ENCODE results near the gene PTK7.
"Not testable (repeated sequence)": the region's sequence is repeated elsewhere in the genome, so short reads cannot be mapped to it uniquely, and the experiment has no call there.

PTK7 gene

DNA sequence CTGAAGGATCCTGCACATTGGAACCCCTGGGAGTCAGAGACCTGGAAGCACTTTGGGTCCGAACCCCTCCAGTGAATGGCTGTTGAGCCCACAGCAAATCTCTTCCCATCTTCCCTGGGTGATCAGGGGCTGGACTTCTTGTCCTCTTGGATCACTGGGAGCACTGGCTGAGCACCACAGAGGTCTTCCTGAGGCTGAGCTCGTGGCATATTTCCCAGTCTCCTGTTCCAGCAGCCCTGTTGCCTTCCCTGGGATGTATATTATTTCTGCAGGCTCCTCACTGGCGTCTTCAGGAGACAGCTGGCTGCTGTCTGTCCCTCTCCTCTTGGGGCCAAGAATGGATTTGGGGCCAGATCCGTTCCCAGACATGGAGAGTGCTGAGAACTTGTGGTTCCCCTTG lies 43.4 kb downstream of the PTK7 start:
- no peak for DNase-seq (ENCODE audit: low read depth)

DNA sequence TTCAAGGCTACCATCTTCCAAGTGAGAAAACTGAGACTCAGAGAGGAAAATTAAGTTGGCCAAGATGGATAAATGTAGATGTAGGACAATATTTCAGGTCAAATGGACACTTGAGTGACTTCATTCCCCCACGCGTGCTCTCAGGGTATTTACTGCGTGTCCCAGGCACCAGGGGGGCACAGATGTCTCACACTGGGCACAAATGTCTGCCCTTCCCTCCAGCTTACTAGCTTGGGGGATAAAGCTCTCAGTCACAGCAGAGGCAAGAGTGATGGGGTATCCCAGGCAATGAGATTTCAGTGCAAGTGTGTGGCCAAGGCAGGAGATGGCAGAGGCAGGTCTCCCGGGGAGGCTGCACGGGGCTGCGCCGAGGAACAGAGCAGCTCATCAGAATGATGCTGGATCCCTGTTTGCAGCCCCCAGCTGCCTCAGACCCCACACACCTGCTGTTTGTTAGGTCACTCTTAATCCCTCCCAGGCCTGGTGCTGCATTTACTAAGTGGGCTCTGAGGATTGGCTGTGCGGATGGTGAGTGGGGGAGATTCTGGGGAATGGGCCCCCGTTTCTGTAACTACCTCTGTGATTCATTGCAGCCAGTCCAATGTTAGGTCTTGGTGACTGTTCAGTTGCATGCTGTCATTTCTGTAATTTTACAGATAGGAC lies 44.1 kb downstream of the PTK7 start:
- DNase-seq (ENCODE audit: low read depth), result no peak

DNA sequence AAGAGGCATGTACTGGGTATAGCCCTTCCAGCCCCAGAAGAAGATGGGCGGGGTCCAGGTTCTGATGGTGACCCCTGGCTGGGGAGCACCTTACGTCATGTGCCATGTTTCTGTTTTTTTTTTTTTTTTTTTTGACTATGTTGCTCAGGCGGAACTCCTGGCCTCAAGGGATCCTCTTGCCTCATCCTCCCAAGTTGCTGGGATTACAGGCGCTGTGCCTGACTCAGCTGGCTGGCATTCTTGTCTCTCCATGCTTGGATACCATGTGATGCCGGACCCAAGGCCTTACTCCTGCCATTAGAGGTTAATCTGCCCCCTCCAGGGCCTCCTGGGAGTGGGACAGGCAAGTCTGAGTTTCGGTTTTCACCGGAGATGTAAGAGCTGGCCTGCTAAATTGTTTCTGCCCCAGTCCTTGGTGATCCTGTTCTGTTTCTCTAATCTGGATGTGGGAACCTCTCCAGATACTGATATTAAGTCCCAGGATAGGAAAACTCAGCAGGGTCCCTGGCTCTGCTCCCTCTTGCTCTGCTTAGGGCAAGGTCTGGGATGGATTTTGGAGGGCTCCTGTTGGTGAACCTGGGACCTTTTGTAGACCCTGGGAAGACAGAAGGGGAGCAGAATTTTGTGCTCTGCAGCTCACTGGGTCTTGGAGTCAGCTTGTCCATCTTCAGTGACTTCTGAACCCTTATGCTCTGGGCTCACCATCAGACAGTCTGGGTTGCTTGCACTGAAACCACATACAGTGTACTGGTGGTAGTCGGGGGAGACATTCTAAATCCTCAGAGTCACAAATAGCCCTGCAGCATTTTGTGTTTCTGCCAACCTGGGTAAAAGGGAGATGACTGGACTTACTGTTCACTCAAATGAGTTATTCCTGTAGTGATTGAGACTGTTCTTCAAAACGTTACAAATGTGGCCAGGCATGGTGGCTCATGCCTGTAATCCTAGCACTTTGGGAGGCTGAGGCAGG lies 45.1 kb downstream of the PTK7 start:
- no peak for DNase-seq (ENCODE audit: low read depth)

DNA sequence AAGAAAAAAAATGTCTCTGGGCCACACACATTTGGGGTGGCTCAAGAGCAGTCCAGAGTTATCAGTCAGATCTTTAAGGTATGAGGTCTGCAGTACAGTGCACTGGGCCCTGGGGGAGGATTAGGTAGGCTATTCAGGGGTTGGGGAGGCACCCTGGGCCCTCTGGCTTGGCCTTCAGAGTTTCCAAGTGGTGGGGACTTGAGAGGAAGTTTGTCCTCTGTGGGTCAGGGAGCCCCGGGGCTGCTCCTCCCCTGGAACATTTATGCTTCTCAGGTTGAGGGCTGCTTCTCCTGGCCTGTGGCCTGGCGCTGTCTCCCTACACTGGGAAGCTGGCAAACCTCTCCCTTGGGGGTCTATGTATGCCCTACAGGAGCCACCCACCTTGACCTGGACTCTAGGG lies 46.0 kb downstream of the PTK7 start:
- DNase-seq (ENCODE audit: low read depth), result no peak

DNA sequence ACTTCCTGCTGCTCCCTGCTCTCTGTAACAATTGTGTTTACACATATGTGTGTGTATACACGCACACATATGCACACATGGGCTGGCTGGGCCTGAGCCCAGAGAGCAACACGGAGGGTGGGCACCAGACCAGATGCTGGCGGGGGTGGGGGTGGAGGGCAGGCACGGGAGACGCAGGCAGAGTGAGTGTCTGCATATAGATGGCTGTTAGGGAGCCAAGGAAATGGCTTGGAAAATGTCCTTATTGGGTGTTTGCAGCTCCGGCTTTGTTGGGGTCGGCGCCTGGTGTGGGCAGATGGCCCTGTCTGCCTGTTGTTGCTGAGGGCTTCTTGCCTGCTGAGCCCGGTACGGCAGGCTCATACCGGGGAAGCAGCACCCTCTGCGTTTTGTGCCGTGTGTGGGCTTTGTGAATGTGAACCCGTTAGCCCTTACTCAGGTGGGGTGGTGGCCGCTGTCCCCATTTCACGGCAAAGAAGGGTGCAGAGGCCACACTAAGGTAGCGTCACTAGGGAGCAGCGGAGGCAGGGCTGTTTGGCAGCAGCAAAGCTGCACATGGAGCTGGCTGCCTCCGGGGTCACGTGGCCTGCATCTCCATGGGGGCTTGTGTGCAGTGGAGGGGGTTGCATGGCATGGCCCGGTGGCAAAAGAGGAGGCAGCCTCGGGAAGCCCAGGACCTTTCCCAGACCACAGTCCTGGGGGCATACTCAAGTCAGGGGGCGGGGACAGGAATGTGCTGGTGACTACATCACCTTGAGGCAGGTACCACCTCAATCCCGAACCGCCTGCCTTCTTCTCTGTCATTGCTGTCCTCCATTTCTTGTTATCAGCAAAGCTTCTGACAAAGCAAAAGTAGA lies 47.6 kb downstream of the PTK7 start:
- DNase-seq (ENCODE audit: low read depth), result no peak

DNA sequence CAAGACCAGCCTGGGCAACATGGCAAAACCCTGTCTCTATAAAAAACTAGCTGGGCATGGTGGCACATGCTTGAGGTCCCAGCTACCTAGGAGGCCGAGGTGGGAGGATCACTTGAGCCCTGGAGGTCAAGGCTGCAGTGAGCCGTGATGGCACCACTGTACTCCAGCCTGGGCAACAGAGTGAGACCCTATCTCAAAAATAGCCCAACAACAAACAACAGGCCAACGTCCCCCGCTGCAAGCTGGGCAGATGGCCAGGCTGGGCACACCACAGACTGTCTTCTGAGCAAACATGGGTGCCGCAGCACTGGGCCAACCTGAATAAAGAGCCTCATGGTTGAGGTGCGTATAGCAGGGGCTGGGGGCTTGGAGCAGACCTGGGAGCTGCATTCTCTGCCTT lies 48.4 kb downstream of the PTK7 start:
- DNase-seq (ENCODE audit: low read depth), result no peak

DNA sequence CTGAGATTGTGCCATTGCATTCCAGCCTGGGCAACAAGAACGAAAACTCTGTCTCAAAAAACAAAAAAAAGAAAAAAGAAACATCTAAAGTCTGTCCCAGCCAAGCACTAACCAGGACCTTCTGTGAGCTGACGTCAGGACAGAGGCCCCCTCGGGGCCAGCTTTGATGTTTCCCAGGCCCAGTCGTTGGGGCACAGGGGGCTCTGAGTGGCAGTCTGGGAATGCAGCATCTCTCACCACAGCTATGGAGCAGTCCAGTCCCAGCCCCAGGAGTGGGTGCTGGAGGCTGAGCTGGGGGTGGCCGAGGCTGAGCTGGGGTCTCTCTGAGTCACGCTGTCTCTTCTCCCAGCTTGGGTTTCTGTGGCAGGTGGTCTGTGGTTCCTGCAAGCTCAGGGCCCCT lies 49.0 kb downstream of the PTK7 start:
- no peak for DNase-seq (ENCODE audit: low read depth)

DNA sequence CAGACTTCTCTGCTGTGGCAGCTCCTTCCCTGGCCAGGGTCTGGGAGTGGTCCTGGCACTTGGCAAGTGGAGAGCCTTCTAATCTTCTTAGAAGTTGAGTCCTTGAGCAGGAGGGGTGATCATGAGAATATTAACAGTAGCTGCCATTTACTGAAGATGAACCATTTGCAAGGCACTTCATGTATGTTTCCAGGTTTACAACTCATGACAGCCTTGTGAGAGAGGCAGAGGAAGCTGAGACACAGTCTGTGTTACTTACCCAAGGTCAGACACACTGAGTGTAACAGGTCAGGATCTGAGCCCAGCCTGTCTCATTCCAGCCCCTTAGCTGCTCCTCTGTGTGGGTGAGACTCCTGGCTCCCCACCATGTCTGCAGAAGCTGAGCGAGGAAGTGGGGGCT lies 49.4 kb downstream of the PTK7 start:
- DNase-seq (ENCODE audit: low read depth), result no peak

DNA sequence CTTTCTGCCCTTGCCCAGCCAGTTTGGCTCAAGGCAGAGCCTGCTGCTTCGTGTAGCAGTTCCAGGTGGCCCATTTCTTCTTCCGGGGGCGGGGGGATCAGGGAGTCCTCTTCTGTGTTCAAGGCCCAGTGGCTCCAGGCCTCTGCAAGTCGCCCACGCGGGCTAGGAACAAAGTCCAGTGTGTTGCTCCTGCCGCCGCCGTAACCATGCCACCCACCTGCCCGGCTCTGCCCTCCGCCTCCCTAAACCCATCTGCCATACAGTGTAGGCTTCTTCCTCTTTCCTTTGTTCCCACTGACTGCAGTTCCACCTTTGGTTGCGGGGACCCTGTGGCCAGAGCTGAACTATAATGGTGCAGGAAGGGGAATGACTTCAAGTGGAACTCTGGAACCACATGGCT lies 51.1 kb downstream of the PTK7 start:
- DNase-seq (ENCODE audit: low read depth), result no peak

DNA sequence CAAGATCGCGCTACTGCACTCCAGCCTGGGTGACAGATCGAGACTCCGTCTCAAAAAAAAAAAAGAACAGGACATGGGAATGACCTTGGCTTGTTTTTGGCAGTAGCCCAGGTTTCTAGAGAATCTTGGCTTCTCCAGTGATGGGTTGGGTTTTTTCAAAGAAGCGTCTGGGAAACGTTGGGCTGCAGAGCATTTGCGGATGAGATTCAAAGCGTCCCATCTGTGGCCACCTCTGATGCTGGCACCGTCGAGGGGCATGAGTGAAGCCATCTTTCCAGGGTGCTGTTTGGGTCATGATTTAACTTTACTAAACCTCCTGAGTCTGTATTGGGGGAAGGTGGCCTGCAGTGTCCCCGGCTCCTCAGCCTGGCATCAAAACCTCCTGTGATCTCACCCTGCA lies 51.8 kb downstream of the PTK7 start:
- no peak for DNase-seq (ENCODE audit: low read depth)

DNA sequence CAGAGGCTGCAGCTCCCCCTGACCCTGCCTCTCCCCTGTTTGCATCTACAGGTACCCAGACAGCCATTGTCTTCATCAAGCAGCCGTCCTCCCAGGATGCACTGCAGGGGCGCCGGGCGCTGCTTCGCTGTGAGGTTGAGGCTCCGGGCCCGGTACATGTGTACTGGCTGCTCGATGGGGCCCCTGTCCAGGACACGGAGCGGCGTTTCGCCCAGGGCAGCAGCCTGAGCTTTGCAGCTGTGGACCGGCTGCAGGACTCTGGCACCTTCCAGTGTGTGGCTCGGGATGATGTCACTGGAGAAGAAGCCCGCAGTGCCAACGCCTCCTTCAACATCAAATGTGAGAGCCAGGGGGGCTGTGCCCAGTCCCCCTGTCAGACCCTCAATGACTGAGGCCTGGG lies 52.8 kb downstream of the PTK7 start:
- DNase-seq (ENCODE audit: low read depth), result no peak

DNA sequence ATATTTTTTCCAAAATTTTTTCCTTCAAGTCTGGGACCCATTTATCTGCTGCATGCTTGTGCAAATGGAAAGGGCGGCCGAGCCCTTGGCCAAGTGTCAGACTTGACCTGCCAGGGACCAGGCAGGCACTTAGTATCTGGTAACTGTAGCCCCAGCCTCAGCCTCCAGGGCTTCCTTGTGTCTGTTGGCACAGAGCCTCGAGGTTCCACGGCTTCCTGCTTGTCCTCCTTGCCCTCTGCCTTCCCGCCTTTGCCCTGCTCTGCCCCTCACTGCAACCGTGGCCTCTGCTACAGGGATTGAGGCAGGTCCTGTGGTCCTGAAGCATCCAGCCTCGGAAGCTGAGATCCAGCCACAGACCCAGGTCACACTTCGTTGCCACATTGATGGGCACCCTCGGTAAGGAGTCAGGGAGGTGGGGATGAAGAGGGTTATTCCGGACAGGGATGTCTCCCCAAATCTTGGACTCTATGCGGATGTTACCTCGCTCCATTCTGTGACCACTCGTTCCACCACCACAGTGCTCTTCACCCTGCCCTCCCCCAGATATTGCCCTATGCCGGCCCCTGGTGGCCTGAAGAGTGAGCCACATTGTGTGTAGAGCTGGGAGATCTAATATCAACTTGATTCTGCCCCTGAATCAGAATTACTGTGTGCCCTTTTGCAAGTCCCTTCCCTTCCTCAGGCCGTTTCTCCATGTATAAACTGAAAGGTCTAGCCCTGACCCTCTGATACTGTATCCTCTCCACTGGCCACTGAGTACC lies 53.5 kb downstream of the PTK7 start:
- no peak for DNase-seq (ENCODE audit: low read depth)

DNA sequence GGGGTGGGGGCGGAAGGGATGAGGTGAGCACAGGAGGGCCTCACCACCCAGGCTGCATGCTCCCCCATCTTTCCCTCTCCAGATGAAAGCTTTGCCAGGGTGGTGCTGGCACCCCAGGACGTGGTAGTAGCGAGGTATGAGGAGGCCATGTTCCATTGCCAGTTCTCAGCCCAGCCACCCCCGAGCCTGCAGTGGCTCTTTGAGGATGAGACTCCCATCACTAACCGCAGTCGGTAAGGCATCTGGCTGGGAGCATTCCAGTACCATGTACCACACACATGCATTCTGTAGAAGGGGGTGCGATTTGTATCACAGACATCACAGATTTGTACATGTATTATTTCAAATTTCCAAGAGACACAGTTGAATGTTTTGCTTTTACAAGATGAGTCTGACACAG lies 54.3 kb downstream of the PTK7 start:
- no peak for DNase-seq (ENCODE audit: low read depth)

DNA sequence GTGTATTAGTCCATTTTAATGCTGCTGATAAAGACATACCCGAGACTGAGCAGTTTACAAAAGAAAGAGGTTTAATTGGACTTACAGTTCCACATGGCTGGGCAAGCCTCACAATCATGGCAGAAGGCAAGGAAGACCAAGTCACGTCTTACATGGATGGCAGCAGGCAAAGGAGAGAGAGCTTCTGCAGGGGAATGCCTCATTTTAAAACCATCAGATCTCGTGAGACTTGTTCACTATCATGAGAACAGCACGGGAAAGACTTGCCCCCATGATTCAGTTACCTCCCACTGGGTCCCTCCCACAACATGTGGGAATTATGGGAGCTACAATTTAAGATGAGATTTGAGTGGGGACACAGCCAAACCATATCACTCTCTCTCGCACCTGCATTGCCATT lies 55.3 kb downstream of the PTK7 start:
- not testable (repeated sequence) for DNase-seq (ENCODE audit: low read depth)

DNA sequence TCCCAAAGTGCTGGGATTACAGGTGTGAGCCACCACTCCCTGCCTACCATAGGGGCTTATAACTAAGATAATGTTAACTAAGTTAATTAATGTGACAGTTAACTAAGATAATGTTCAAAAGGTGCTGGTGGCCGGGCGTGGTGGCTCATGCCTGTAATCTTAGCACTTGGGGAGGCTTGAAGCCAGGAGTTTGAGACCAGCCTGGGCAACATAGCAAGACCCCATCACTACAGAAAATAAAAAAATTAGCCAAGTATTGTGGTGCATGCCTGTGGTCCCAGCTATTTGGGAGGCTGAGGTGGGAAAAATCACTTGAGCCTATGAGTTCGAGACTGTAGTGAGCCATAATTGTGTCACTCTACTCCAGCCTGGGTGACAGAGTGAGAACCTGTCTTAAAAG lies 62.2 kb downstream of the PTK7 start:
- no peak for DNase-seq (ENCODE audit: low read depth)

DNA sequence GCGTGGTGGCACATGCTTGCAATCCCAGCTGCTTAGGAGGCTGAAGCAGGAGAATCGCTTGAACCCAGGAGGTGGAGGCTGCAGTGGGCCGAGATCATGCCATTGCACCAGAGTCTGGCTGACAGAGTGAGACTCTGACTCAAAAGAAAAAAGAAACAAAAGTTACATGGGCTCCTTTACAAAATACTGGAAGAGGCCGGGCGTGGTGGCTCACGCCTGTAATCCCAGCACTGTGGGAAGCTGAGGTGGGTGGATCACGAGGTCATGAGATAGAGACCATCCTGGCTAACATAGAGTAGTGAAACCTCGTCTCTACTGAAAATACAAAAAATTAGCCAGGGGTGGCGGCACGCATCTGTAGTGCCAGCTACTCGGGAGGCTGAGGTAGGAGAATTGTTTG lies 63.9 kb downstream of the PTK7 start:
- DNase-seq (ENCODE audit: low read depth), result not testable (repeated sequence)

DNA sequence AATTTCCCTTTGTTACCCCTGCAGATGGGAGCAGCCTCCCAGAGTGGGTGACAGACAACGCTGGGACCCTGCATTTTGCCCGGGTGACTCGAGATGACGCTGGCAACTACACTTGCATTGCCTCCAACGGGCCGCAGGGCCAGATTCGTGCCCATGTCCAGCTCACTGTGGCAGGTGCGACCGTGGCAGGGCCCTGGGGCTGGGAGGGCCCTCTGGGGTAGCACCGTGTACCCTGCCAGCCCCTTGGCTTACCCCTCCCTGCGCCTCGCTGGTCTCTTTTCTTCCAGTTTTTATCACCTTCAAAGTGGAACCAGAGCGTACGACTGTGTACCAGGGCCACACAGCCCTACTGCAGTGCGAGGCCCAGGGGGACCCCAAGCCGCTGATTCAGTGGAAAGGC lies 65.5 kb downstream of the PTK7 start:
- DNase-seq (ENCODE audit: low read depth), result no peak

DNA sequence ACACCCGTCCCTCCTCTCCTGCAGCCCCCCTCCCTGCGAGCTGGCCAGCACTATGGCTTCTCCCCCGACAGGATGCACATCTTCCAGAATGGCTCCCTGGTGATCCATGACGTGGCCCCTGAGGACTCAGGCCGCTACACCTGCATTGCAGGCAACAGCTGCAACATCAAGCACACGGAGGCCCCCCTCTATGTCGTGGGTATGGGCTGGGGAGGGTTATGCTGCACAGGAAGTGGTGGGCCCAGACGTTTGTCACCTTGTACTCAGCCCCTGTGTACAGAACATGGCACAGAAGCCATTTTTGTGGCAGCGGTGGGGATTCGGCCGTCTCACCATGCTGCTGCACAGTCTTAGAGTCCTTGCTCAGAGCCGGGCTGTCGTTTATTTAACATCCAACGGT lies 66.0 kb downstream of the PTK7 start:
- DNase-seq (ENCODE audit: low read depth), result no peak

DNA sequence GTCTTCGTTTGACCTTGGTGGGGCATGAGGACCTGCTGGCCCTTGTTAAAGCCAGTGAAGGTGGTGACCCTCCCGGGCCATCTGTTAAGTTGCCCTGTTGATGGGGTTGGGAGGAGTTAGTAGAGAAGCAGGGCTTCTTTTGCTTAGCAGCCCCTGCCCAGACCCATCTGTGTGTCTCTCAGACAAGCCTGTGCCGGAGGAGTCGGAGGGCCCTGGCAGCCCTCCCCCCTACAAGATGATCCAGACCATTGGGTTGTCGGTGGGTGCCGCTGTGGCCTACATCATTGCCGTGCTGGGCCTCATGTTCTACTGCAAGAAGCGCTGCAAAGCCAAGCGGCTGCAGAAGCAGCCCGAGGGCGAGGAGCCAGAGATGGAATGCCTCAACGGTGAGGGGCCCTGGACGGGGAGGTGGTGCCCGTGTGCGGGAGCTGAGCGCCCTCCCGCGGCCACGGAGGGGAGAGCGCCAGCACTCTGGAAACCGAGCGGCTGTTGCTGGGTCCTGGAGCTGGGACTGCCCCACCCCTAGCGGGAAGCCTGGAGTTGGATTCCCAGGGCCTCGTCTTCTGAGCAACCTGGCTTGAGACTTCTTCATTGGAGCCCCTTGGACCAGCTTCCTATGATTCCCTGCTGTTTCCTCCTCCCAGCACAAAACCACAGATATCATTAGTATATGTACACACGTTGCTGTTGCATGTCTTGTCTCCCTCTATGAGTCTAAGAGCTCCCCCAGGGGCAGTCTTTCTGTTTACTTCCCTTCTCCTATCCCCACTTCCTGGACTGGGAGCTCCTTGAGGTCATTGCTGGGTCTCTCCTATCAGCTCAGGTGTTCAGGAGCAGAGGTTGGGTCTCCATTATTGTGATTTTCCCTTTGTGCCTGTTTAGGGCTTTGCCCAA lies 67.4 kb downstream of the PTK7 start:
- peak; percentile 60 for DNase-seq (ENCODE audit: low read depth)

DNA sequence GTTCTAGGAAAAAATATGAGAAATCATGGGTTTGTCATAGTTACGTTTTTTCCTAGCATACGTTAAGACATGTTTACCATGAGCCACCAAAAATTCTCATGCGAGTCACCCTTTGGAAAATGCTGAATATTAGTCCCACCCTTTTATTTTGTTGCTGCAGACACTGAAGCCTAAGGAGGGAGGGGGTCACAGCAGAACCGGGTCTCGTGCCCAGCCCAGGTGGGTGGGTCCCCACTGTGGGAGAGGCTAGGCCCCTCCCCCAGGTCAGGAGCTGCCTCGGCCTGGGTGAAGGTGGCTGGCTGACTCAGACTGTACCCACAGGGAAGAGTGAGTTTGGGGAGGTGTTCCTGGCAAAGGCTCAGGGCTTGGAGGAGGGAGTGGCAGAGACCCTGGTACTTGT lies 68.8 kb downstream of the PTK7 start:
- DNase-seq (ENCODE audit: low read depth), result no peak

DNA sequence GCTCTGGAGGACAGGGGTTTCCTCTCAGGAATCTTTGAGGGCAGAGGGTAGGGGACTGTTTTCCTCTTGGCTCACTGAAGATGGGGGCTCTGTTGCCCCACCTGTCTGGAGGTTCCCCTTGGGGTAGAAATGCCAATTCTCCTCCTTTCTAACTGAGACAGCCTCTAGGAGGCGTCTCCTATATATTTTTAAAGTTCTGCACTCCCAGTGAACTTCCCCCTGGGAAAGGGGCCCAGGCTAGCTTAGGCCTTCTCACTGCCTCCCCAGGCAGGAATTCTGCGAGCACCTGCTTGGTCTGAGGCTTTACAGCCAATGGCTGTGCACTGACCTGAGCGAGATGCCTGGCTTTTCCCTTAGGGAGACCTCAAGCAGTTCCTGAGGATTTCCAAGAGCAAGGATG lies 70.1 kb downstream of the PTK7 start:
- DNase-seq (ENCODE audit: low read depth), result no peak

All from stimulated activated CD8-positive, alpha-beta memory T cell treated with anti-CD3 and anti-CD28 coated beads, Interleukin-12 subunit alpha, Interleukin-12 subunit beta, amount 100 ng/mL, for 4 hours (primary cell).